ENCODE measurements around the gene MRPL1.

GRCh38 chr4:77910676-77911075, 48.0 kb downstream of the MRPL1 start:
- TF ChIP-seq EZH2 (IDR thresholded peaks at IDR 0.05) (no peak), POLR2AphosphoS5 (IDR thresholded peaks at IDR 0.05; ENCODE audit: borderline replicate concordance, low read depth, low read length) (no peak)

Data from SK-N-MC (cell line).